CD14-positive monocyte (primary cell): Measurements from ENCODE around the gene GIGYF1. TPM values are rescaled to one million over a fixed set of nuclear protein-coding genes. Genes with fewer than 3 reads are reported as not detected.
A peak's percentile ranks its signal among the peaks of the same experiment; 100 is the strongest.

Experiments
- DNase-seq, 3 donors: peaks; one replicate each; pipeline ENCODE4 v3.0.0-alpha.2; 2011 to 2022
- H2AFZ ChIP-seq: 2 replicates; pipeline ENCODE4 v1.6.0; 2012; ENCODE audit warnings: mild to moderate bottlenecking, low read depth, low read length, inconsistent platforms; ENCODE audit not compliant: insufficient read depth, poor library complexity, severe bottlenecking
- H3K27ac ChIP-seq, 2 donors: 1 replicate in 1 of 2; 2 replicates in 1 of 2; pipeline ENCODE4 v1.5.1; 2012 to 2013; ENCODE audit warnings: low read length in 2 of 2, control low read depth in 1 of 2, inconsistent platforms in 1 of 2, low read depth in 1 of 2, mild to moderate bottlenecking in 1 of 2
- H3K27me3 ChIP-seq, 2 donors: one replicate each; pipeline versions ENCODE4 v1.6.0 to v1.6.1; 2011 to 2013; ENCODE audit warnings: low read length in 2 of 2; ENCODE audit not compliant: control insufficient read depth in 2 of 2, insufficient read depth in 2 of 2
- H3K36me3 ChIP-seq, 2 donors: replicated peaks in 1 of 2; 1 replicate in 1 of 2; 2 replicates in 1 of 2; pipeline versions ENCODE4 v1.5.1 to v1.6.1; 2012 to 2013; ENCODE audit warnings: low read length in 2 of 2, control low read depth in 1 of 2, inconsistent platforms in 1 of 2, mild to moderate bottlenecking in 1 of 2; ENCODE audit not compliant: insufficient read depth in 2 of 2, control insufficient read depth in 1 of 2
- H3K4me1 ChIP-seq, 2 donors: 1 replicate in 1 of 2; 2 replicates in 1 of 2; pipeline versions ENCODE4 v1.5.1 to v1.6.1; 2012 to 2013; ENCODE audit warnings: low read length in 2 of 2, control low read depth in 1 of 2, inconsistent platforms in 1 of 2, mild to moderate bottlenecking in 1 of 2, moderate library complexity in 1 of 2; ENCODE audit not compliant: insufficient read depth in 2 of 2, control insufficient read depth in 1 of 2
- H3K4me2 ChIP-seq: replicated peaks from 2 replicates; pipeline ENCODE3; 2012; ENCODE audit warnings: low read length, moderate library complexity, mild to moderate bottlenecking; ENCODE audit not compliant: poor library complexity, severe bottlenecking; ENCODE audit errors: extremely low read depth
- H3K4me3 ChIP-seq, 3 experiments: fragments of 200-600 bp in 1 of 3; sonication (generic) in 1 of 3; replicated peaks in 1 of 3; 1 replicate in 2 of 3; 2 replicates in 1 of 3; pipeline ENCODE4 v1.5.1; 2011 to 2013; ENCODE audit warnings: low read length in 3 of 3, mild to moderate bottlenecking in 3 of 3, control low read depth in 2 of 3, low read depth in 2 of 3, inconsistent platforms in 1 of 3, moderate library complexity in 1 of 3
- H3K79me2 ChIP-seq: 2 replicates; pipeline ENCODE4 v1.6.0; 2012; ENCODE audit warnings: mild to moderate bottlenecking, control low read depth, inconsistent platforms, low read length, moderate library complexity; ENCODE audit not compliant: insufficient read depth
- H3K9ac ChIP-seq: 2 replicates; pipeline ENCODE4 v1.6.0; 2017; ENCODE audit warnings: low read length, mild to moderate bottlenecking; ENCODE audit not compliant: insufficient read depth, poor library complexity, severe bottlenecking
- H3K9me3 ChIP-seq, 2 donors: replicated peaks in 1 of 2; 1 replicate in 1 of 2; 2 replicates in 1 of 2; pipeline versions ENCODE4 v1.5.1 to v1.6.1; 2012 to 2013; ENCODE audit warnings: low read length in 2 of 2, control low read depth in 1 of 2; ENCODE audit not compliant: control insufficient read depth in 1 of 2, insufficient read depth in 1 of 2
- H4K20me1 ChIP-seq: 2 replicates; pipeline ENCODE4 v1.6.0; 2012; ENCODE audit warnings: mild to moderate bottlenecking, low read length, control low read depth, moderate library complexity; ENCODE audit not compliant: insufficient read depth
- H3K27ac Mint-ChIP-seq, 7 donors: one replicate each; pipeline ENCODE4 v1.8.0; 2020; ENCODE audit warnings: mild to moderate bottlenecking in 7 of 7, mixed read lengths in 7 of 7, moderate library complexity in 6 of 7, inconsistent platforms in 2 of 7
- H3K27me3 Mint-ChIP-seq, 3 donors: one replicate each; pipeline ENCODE4 v1.8.0; 2021 to 2022; ENCODE audit warnings: low read depth in 3 of 3, mild to moderate bottlenecking in 3 of 3, mixed read lengths in 3 of 3, moderate library complexity in 3 of 3, inconsistent platforms in 1 of 3
- H3K36me3 Mint-ChIP-seq, 2 donors: one replicate each; pipeline ENCODE4 v1.8.0; 2020; ENCODE audit warnings: mixed read lengths in 2 of 2, inconsistent platforms in 1 of 2, mild to moderate bottlenecking in 1 of 2
- H3K4me1 Mint-ChIP-seq: one replicate; pipeline ENCODE4 v1.8.0; 2020; ENCODE audit warnings: mild to moderate bottlenecking, mixed read lengths
- H3K4me3 Mint-ChIP-seq, 2 donors: one replicate each; pipeline ENCODE4 v1.8.0; 2020; ENCODE audit warnings: mild to moderate bottlenecking in 2 of 2, mixed read lengths in 2 of 2, moderate library complexity in 1 of 2
- H3K9me3 Mint-ChIP-seq, 7 donors: one replicate each; pipeline ENCODE4 v1.8.0; 2020 to 2022; ENCODE audit warnings: mixed read lengths in 7 of 7, mild to moderate bottlenecking in 6 of 7, moderate library complexity in 6 of 7, inconsistent platforms in 2 of 7
- WGBS: methylation state at CpG from one replicate; pipeline ENCODE4 v1.1.5; 2013; ENCODE audit warnings: missing lambda C conversion rate; ENCODE audit not compliant: insufficient coverage; 5-methylcytosine and 5-hydroxymethylcytosine counted together
- intact Hi-C, 2 donors: fragments of 100-400 bp; cut with micrococcal nuclease; formaldehyde crosslinking; loops; one replicate each; pipeline versions ENCODE4 v1.15.0 to v1.15.1; 2023
- polyA plus RNA-seq, 3 donors: library from polyadenylated mRNA; depleted of rRNA in 1 of 3; unstranded in 2 of 3; stranded (reverse) in 1 of 3; fragments of 300-500 nt in 2 of 3; fragments of >200 nt in 1 of 3; fragmentation: Illumina TruSeq in 2 of 3; gene quantifications; 1 replicate in 2 of 3; 2 replicates in 1 of 3; pipeline ENCODE4 v1.2.3, GENCODE V29; 2012 to 2021
- TF ChIP-seq, protein P1 (sequence below): fragments of 200-600 bp; IDR thresholded peaks from one replicate; pipeline ENCODE4 v1.8.0; 2022; ENCODE audit warnings: antibody characterized with exemption, mild to moderate bottlenecking

GIGYF1 gene
- polyA plus RNA-seq, 3 donors, result 0.30 to 30.6 (median 0.34) TPM

GRCh38 chr7:100655908-100656674 lies 38.0 kb downstream of the GIGYF1 start, which contains the start of gene ACTL6B:
ACTL6B (minus strand) TSS chr7:100656448; CDS start chr7:100656354, 94 bp downstream.
- no peak within 1 kb of the TSS for H3K27ac Mint-ChIP-seq
- H3K4me1 Mint-ChIP-seq, result no peaks in the 10 kb centered on the region
- no peak within 1 kb of the TSS for H3K27ac ChIP-seq
- no peak within 1 kb of the TSS for H2AFZ ChIP-seq
- WGBS, result 12% methylated on average over 62 of the region's 63 CpGs
- no peaks in the 10 kb centered on the region for H4K20me1 ChIP-seq
- H3K79me2 ChIP-seq, result no peaks in the 10 kb centered on the region
- H3K4me3 ChIP-seq, result no peak within 1 kb of the TSS
- peaks cover 42 to 59% (median 55%) of the 10 kb centered on the region in 3 donors for H3K27me3 Mint-ChIP-seq
- H3K4me2 ChIP-seq, result no peak within 1 kb of the TSS
- peak within 1 kb of the TSS in 1 of 2 donors; percentile 67 for H3K4me3 Mint-ChIP-seq
- TF ChIP-seq, protein P1, sequence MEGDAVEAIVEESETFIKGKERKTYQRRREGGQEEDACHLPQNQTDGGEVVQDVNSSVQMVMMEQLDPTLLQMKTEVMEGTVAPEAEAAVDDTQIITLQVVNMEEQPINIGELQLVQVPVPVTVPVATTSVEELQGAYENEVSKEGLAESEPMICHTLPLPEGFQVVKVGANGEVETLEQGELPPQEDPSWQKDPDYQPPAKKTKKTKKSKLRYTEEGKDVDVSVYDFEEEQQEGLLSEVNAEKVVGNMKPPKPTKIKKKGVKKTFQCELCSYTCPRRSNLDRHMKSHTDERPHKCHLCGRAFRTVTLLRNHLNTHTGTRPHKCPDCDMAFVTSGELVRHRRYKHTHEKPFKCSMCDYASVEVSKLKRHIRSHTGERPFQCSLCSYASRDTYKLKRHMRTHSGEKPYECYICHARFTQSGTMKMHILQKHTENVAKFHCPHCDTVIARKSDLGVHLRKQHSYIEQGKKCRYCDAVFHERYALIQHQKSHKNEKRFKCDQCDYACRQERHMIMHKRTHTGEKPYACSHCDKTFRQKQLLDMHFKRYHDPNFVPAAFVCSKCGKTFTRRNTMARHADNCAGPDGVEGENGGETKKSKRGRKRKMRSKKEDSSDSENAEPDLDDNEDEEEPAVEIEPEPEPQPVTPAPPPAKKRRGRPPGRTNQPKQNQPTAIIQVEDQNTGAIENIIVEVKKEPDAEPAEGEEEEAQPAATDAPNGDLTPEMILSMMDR, result no peak
- peak in 2 of 3 donors; percentile 35 to 45 for DNase-seq
- H3K9me3 ChIP-seq, result peaks cover 5 to 6% of the 10 kb centered on the region in 2 donors
- peaks cover 20 to 35% of the 10 kb centered on the region in 2 donors for H3K27me3 ChIP-seq
- intact Hi-C loops, result no loop called here
- no peaks in the 10 kb centered on the region for H3K36me3 Mint-ChIP-seq
- no peaks in the 10 kb centered on the region for H3K4me1 ChIP-seq
- peaks cover 3 to 22% (median 12%) of the 10 kb centered on the region in 7 donors for H3K9me3 Mint-ChIP-seq
- H3K36me3 ChIP-seq, result no peaks in the 10 kb centered on the region
- H3K9ac ChIP-seq, result no peak within 1 kb of the TSS

DNA sequence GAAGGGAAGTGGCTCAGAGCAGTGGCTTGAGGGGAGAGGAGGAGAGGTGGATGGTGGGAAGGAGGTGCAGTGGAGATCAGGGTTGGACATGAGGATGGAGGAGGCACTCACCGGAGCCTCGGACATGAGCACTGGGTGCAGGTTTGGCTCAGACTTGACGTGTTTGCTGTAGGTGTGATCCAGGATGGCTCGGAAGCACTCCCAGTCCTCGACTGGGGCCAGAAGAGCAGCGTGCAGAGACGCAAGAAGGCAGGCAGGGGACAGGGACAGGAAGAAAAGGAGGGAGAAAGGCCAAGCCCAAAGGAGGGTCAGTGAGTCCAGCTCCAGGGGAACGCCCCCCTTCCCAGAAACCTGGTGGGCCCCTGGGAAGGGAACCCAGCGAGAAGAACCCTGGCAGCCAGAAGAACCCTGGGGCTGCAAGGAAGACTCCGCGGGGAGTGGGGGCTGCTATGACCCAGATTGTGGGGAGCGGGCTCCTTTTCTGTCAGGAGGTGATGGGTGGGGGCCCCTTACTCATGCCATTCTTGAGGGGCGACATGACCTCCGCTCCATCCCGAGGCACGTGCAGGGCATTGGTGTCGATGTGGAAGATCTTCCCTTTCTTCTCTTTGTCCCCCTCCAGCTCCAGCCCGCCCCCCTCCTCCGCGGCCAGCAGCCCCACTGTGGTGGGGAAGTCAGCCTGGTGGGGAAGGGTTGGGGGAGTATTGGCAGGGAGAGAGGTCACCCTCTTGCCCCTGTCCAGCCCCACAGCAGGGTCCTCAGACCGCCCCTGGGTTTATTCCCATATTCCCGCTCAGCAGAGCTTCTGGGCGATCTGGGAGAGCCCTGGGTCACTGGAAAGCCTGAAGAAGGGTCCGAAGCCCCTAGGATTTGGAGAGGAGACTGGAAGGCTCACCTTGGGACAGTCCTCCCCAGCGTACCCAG lies 38.9 kb downstream of the GIGYF1 start:
- Histone ChIP-seq H3K36me3 (no peaks in the 10 kb centered on the region), H3K4me2 (no peak overlapping the region), H3K9ac (no peak overlapping the region), H3K4me3 (no peak overlapping the region), H3K9me3 (peaks cover 5 to 6% of the 10 kb centered on the region in 2 donors), H3K79me2 (no peaks in the 10 kb centered on the region), H3K27me3 (peaks cover 20 to 35% of the 10 kb centered on the region in 2 donors), H3K27ac (no peak overlapping the region), H3K4me1 (no peaks in the 10 kb centered on the region), H2AFZ (no peak overlapping the region), H4K20me1 (no peaks in the 10 kb centered on the region)
- H3K27ac Mint-ChIP-seq, result peak overlapping the region in 1 of 7 donors; percentile 10
- peaks cover 45 to 55% (median 50%) of the 10 kb centered on the region in 3 donors for H3K27me3 Mint-ChIP-seq
- peak overlapping the region in 1 of 2 donors; percentile 43 for H3K4me3 Mint-ChIP-seq
- TF ChIP-seq, protein P1, result no peak
- intact Hi-C loops, result no loop called here
- no peaks in the 10 kb centered on the region for H3K36me3 Mint-ChIP-seq
- H3K9me3 Mint-ChIP-seq, result peaks cover 3 to 22% (median 12%) of the 10 kb centered on the region in 7 donors
- DNase-seq, result no peak
- WGBS, result 61% methylated on average over 10 of the region's 25 CpGs
- H3K4me1 Mint-ChIP-seq, result no peaks in the 10 kb centered on the region
